Bronchial epithelial cell (primary cell): ENCODE results near the gene DNAJC15. TPM values are rescaled to one million over a fixed set of nuclear protein-coding genes. Genes with fewer than 3 reads are reported as not detected.
A peak's percentile ranks its signal among the peaks of the same experiment; 100 is the strongest.

ENCODE experiments used
- DNase-seq: peaks from one replicate; pipeline ENCODE4 v3.0.0-alpha.2; 2010; ENCODE audit warnings: low read depth
- FAIRE-seq: peaks from 2 replicates; lab custom pipeline; 2011; peaks lifted over from hg19 to GRCh38; lab: Jason Lieb, UNC
- H3K27me3 ChIP-seq: 2 replicates; pipeline ENCODE4 v1.5.1; 2011; ENCODE audit warnings: low read length; ENCODE audit not compliant: control insufficient read depth, insufficient read depth
- H3K36me3 ChIP-seq: 2 replicates; pipeline ENCODE4 v1.5.1; 2011; ENCODE audit warnings: low read length; ENCODE audit not compliant: control insufficient read depth, insufficient read depth
- H3K4me3 ChIP-seq: 2 replicates; pipeline ENCODE4 v1.5.1; 2011; ENCODE audit warnings: mild to moderate bottlenecking, low read depth, low read length, control low read depth
- total RNA-seq: library from RNA; depleted of rRNA; stranded (reverse); fragments of >200 nt; gene quantifications from 2 replicates; pipeline ENCODE4 v1.2.1, GENCODE V29; 2014
- TF ChIP-seq, protein P1 (sequence below): IDR thresholded peaks from 2 replicates; pipeline ENCODE4 v1.5.1; 2011; ENCODE audit warnings: mild to moderate bottlenecking, moderate library complexity, low read length, control low read depth, inconsistent platforms; ENCODE audit not compliant: insufficient read depth, severe bottlenecking

The DNAJC15 gene
- total RNA-seq, 1 donor from 2014 or later, result 4.2 TPM

DNA sequence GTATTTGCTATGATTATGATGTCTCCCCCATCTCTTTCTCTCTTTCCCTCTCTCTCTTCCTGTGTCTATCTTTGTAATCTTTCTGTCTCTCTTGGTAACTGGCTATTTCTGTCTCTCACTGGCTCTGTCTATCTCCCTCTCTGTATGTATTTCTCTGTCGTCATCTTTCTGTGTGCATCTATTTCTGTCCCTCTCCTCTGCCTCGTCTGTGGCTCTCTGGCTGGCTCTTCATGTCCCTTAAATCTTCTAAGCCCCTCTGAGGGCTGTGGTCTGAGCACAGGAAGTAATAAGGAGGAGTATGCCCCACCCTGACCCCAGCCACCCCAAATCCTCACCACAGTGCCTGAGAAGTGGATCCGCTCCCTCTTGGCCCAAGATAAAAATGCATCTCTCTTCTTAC is 104.4 kb downstream of the DNAJC15 start:
- no peak for FAIRE-seq
- TF ChIP-seq, protein P1, sequence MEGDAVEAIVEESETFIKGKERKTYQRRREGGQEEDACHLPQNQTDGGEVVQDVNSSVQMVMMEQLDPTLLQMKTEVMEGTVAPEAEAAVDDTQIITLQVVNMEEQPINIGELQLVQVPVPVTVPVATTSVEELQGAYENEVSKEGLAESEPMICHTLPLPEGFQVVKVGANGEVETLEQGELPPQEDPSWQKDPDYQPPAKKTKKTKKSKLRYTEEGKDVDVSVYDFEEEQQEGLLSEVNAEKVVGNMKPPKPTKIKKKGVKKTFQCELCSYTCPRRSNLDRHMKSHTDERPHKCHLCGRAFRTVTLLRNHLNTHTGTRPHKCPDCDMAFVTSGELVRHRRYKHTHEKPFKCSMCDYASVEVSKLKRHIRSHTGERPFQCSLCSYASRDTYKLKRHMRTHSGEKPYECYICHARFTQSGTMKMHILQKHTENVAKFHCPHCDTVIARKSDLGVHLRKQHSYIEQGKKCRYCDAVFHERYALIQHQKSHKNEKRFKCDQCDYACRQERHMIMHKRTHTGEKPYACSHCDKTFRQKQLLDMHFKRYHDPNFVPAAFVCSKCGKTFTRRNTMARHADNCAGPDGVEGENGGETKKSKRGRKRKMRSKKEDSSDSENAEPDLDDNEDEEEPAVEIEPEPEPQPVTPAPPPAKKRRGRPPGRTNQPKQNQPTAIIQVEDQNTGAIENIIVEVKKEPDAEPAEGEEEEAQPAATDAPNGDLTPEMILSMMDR, result no peak

DNA sequence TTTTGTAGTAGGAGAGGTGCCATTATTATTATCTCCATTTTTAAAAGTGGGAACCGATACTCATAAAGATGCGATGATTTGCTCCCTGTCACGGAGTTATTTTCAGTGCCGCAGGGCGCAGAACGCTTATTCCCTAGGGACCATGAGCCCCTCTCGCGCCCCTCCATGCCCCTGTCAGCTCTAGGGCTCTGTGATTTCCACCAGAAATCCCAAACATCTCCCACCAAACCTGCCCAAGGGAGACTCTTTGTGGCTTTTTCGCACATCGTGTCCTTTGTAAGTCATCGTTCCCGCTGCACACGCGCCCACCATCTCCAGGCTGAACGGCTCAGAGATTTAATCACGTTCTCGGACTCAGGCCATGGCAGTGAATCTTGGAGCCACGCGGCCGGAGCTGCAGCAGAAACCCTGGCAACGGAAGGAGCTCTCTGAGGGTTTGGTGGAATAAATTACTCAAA is 105.1 kb downstream of the DNAJC15 start:
- H3K27me3 ChIP-seq, result no peaks in the 10 kb centered on the region
- no peaks in the 10 kb centered on the region for H3K36me3 ChIP-seq
- TF ChIP-seq, protein P1, result no peak
- no peak for FAIRE-seq
- H3K4me3 ChIP-seq, result no peak overlapping the region
- DNase-seq, result no peak

More for the DNA sequence above, 104.4 kb downstream of the DNAJC15 start:
- H3K4me3 ChIP-seq, result no peak overlapping the region
- H3K27me3 ChIP-seq, result no peaks in the 10 kb centered on the region
- H3K36me3 ChIP-seq, result no peaks in the 10 kb centered on the region
- DNase-seq, result no peak

DNA sequence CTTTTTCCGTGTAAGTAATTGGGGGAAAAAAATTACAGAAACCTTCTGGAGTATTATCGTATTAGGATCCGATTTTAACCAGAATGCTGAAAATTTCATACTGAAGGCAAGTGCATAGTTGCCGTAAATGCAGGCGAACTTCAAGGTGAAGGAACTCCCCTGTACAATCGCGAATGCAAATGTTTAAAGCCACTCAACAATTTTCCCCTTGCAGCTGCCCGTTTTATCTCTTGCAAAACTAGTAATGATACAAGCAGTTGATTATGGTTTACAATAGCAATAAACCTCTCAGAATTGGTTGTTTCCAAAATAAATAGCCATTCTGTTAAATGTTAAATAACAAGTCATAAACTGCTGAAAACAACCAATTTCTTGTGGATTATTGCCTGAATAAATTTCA is 105.7 kb downstream of the DNAJC15 start:
- no peaks in the 10 kb centered on the region for H3K27me3 ChIP-seq
- H3K36me3 ChIP-seq, result no peaks in the 10 kb centered on the region
- DNase-seq (no peak), FAIRE-seq (no peak)
- TF ChIP-seq, protein P1, result no peak
- H3K4me3 ChIP-seq, result no peak overlapping the region

DNA sequence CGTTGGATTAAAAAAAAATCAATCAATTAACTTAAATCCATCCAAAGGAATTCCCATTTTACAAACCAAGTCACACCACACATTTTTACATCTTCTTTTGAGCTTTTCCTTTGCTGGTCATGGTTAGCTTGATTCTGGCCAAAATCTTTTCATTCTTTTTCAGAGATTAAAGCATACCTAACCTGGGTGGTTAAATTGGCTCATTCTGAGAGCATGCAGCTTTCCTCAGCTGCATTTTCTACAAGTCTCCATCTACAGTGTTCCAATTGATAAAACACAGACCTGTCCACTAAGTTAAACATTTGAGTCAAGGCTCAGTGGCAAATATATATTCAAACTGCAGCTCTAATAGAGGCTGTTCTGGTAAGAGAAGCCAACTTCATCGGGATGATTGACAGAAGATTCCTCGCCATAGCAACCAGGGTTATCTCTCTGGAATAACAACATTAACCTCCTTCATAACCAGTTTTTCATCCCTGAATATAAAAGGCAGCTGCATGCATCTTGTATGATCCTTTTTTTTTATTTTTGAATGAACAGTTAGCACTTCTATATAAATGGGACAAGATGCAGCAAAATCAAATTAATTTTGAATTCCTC is 106.2 kb downstream of the DNAJC15 start:
- FAIRE-seq (no peak), DNase-seq (no peak)
- TF ChIP-seq, protein P1, result no peak
- Histone ChIP-seq H3K27me3 (no peaks in the 10 kb centered on the region), H3K36me3 (no peaks in the 10 kb centered on the region), H3K4me3 (no peak overlapping the region)

DNA sequence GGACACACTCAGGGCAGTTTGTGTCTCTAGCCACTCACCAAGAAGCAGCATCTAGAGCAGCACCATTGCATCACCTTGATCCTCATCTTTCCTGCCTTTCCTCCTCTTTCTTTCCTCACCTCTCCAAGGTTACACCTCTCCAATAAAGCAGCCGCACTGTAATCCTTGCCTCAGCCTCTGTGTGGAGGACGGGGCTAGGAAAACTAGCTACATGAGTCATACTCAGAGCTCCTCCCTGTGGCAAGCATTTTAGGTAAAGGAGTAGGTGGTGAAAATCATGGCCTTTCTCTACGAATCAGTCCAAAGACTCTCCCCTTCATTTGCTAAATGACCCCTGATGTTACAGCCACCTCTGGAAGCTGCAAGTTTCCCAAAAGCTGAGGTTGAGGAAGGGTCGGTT is 108.9 kb downstream of the DNAJC15 start:
- TF ChIP-seq, protein P1, result peak; percentile 54
- Histone ChIP-seq H3K4me3 (no peak overlapping the region), H3K36me3 (no peaks in the 10 kb centered on the region), H3K27me3 (no peaks in the 10 kb centered on the region)
- FAIRE-seq (peak; percentile 88), DNase-seq (peak; percentile 73)

DNA sequence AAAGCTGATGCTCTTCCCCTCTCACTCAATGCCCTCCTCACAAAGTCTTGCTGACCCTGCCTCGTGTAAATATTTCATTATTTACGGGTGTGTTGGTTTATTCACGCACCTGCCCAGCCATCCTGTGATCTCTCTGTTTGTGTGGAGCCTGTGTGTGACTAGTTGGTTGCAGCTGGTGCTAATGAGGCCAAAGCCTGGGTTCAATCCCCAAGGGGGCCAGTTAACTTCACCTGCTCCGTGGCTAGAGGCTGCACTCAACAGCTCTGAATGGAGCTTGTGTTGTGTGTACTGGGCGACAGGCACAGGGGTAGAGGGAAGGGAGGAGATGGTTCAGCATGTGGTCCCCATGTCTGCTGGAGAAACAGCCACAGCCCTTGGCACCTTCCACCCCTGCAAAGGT is 109.5 kb downstream of the DNAJC15 start:
- TF ChIP-seq, protein P1, result no peak
- Histone ChIP-seq H3K36me3 (no peaks in the 10 kb centered on the region), H3K4me3 (no peak overlapping the region), H3K27me3 (no peaks in the 10 kb centered on the region)
- no peak for FAIRE-seq
- DNase-seq, result no peak
